Parathyroid adenoma (tissue), 2 donors: Measurements from ENCODE around the gene RNF214.
"Not testable (repeated sequence)": the region's sequence is repeated elsewhere in the genome, so short reads cannot be mapped to it uniquely, and the experiment has no call there.

Source experiments
- H2AFZ ChIP-seq: fragments of 300-600 bp; sonication (generic); one replicate; pipeline ENCODE4 v1.7.0; 2017; ENCODE audit warnings: antibody characterized with exemption, mild to moderate bottlenecking
- H3K27ac ChIP-seq: fragments of 300-600 bp; sonication (generic); one replicate; pipeline ENCODE4 v1.7.0; 2017
- H3K27me3 ChIP-seq: fragments of 300-600 bp; sonication (generic); one replicate; pipeline ENCODE4 v1.7.0; 2017; ENCODE audit warnings: low read length; ENCODE audit not compliant: control insufficient read depth, insufficient read depth
- H3K36me3 ChIP-seq: fragments of 300-600 bp; sonication (generic); one replicate; pipeline ENCODE4 v1.7.0; 2017; ENCODE audit warnings: low read length; ENCODE audit not compliant: control insufficient read depth, insufficient read depth
- H3K4me1 ChIP-seq: fragments of 300-600 bp; sonication (generic); one replicate; pipeline ENCODE4 v1.7.0; 2017; ENCODE audit warnings: control low read depth
- H3K4me2 ChIP-seq: fragments of 300-600 bp; sonication (generic); one replicate; pipeline ENCODE4 v1.7.0; 2017; ENCODE audit warnings: low read length
- H3K4me3 ChIP-seq: fragments of 300-600 bp; sonication (generic); one replicate; pipeline ENCODE4 v1.7.0; 2017; ENCODE audit warnings: low read depth, low read length
- H3K79me2 ChIP-seq: fragments of 300-600 bp; sonication (generic); one replicate; pipeline ENCODE4 v1.7.0; 2017; ENCODE audit warnings: control low read depth
- H3K9ac ChIP-seq: fragments of 300-600 bp; sonication (generic); one replicate; pipeline ENCODE4 v1.7.0; 2017; ENCODE audit warnings: mild to moderate bottlenecking
- H3K9me3 ChIP-seq: fragments of 300-600 bp; sonication (generic); one replicate; pipeline ENCODE4 v1.7.0; 2017; ENCODE audit warnings: low read length; ENCODE audit not compliant: control insufficient read depth
- TF ChIP-seq, protein P1 (sequence below): fragments of 300-600 bp; sonication (generic); IDR thresholded peaks from one replicate; pipeline ENCODE4 v1.7.0; 2017; ENCODE audit warnings: antibody characterized with exemption, mild to moderate bottlenecking
- donor health status: primary hyperparathyroidism.

Gene RNF214

DNA sequence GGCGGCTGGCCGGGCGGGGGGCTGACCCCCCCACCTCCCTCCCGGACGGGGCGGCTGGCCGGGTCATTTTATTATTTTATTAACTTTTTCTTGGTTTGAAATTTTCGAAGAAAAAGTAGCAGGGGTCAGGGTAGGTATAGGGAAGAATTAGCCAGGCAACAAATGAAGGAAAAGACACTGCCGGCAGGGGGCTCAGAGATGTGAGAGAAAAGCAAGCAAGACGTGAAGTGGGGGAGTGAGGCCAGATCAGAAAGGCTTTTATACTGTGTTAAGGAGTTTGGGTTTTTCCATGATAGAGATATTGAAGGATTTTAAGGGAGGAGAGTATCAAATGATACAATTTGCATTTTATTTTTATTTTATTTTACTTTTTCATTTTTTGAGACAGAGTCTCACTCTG lies 19.0 kb downstream of the RNF214 start:
- Histone ChIP-seq H3K27ac (no peak overlapping the region), H3K79me2 (no peaks in the 10 kb centered on the region), H3K27me3 (no peaks in the 10 kb centered on the region), H3K4me2 (no peak overlapping the region), H2AFZ (no peak overlapping the region), H3K9ac (no peak overlapping the region), H3K36me3 (no peaks in the 10 kb centered on the region), H3K4me3 (no peak overlapping the region), H3K9me3 (no peaks in the 10 kb centered on the region), H3K4me1 (no peaks in the 10 kb centered on the region)
- TF ChIP-seq, protein P1, sequence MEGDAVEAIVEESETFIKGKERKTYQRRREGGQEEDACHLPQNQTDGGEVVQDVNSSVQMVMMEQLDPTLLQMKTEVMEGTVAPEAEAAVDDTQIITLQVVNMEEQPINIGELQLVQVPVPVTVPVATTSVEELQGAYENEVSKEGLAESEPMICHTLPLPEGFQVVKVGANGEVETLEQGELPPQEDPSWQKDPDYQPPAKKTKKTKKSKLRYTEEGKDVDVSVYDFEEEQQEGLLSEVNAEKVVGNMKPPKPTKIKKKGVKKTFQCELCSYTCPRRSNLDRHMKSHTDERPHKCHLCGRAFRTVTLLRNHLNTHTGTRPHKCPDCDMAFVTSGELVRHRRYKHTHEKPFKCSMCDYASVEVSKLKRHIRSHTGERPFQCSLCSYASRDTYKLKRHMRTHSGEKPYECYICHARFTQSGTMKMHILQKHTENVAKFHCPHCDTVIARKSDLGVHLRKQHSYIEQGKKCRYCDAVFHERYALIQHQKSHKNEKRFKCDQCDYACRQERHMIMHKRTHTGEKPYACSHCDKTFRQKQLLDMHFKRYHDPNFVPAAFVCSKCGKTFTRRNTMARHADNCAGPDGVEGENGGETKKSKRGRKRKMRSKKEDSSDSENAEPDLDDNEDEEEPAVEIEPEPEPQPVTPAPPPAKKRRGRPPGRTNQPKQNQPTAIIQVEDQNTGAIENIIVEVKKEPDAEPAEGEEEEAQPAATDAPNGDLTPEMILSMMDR: no peak

DNA sequence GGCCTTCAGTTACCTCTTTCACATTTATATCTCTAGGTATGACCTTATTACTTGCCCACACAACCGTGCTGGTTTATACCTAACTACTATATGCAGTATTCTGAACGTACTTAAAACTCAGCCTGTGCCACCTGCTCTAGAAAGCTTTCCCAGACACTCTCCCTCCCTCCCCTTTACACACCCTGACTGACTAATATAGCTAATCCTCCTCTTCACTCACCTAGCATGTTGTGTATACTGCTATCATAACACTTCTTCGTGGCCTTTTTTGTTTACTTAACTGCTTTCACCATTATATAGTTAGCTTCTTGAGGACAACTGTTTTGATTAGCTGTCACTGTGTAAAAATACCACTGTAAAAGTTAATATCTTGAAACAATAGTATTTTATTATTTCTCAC lies 23.5 kb downstream of the RNF214 start:
- Histone ChIP-seq H3K4me2 (no peak overlapping the region), H3K4me3 (no peak overlapping the region), H3K27ac (no peak overlapping the region), H3K4me1 (no peaks in the 10 kb centered on the region), H3K9ac (no peak overlapping the region), H3K27me3 (no peaks in the 10 kb centered on the region), H3K9me3 (no peaks in the 10 kb centered on the region), H2AFZ (no peak overlapping the region), H3K79me2 (no peaks in the 10 kb centered on the region), H3K36me3 (no peaks in the 10 kb centered on the region)
- TF ChIP-seq, protein P1: no peak

DNA sequence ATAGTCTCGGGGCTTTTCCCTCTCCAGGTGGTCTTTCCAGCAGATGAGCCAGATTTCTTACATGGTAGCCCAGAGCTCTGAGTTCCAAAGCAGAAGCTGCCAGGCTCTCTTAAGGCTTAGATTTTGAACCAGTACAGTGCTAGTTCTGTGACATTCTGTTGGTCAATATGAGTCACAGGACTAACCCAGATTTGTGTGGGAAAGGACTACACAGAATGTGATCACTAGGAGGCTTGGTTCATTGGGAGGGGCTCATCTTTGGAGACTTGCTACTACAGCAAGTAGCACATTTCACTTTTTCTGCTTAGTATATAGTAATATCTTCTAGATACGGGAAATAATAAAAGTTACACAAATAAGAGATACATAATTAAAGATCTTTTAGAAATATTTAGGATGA lies 24.1 kb downstream of the RNF214 start:
- Histone ChIP-seq H3K4me3 (no peak overlapping the region), H3K9me3 (no peaks in the 10 kb centered on the region), H3K4me2 (no peak overlapping the region), H3K27ac (no peak overlapping the region), H3K4me1 (no peaks in the 10 kb centered on the region), H2AFZ (no peak overlapping the region), H3K79me2 (no peaks in the 10 kb centered on the region), H3K9ac (no peak overlapping the region), H3K36me3 (no peaks in the 10 kb centered on the region), H3K27me3 (no peaks in the 10 kb centered on the region)
- TF ChIP-seq, protein P1: no peak

DNA sequence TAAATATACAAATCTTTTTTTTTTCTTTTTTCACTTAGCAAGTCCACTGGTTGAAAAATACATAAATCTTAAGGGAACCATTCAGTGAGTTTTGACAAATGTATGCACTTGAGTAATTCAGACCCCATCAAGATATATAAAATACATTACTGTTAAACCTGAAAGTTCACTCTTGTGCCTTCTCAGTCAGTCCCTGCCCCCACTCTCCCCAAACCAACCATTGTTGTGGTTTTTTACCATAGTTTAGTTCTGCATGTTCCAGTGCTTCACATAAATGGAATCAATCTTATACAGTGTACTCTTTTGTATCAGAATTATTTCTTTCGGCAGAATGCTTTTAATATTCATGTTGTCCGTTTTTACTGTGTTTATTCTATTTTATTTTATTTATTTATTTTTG lies 26.1 kb downstream of the RNF214 start:
- no peaks in the 10 kb centered on the region for H3K27me3 ChIP-seq
- no peaks in the 10 kb centered on the region for H3K4me1 ChIP-seq
- no peak overlapping the region for H3K4me3 ChIP-seq
- H2AFZ ChIP-seq: no peak overlapping the region
- no peak overlapping the region for H3K4me2 ChIP-seq
- no peaks in the 10 kb centered on the region for H3K79me2 ChIP-seq
- H3K27ac ChIP-seq: no peak overlapping the region
- no peak overlapping the region for H3K9ac ChIP-seq
- H3K9me3 ChIP-seq: no peaks in the 10 kb centered on the region
- TF ChIP-seq, protein P1: no peak
- H3K36me3 ChIP-seq: no peaks in the 10 kb centered on the region

DNA sequence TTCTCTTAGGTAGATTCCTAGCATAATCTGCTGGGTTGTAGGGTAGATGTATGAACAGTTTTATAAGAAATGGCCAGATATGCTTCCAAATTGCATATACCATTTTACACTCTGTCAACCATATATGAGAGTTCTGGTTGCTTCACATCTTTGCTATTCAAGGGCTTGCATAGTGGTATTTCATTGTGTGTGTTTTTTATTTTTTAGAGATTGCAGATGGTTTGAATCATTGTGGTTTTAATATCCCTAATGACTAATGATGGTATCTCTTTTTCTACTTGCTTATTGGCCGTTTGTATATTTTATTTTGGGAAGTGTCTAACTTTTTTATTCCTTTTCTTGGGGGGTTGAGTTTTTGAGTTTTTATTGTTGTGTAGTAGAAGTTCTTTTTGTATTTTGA lies 26.9 kb downstream of the RNF214 start:
- no peak overlapping the region for H3K27ac ChIP-seq
- H3K4me1 ChIP-seq: no peaks in the 10 kb centered on the region
- no peak overlapping the region for H3K4me2 ChIP-seq
- no peak overlapping the region for H3K9ac ChIP-seq
- H2AFZ ChIP-seq: no peak overlapping the region
- TF ChIP-seq, protein P1: no peak
- H3K4me3 ChIP-seq: no peak overlapping the region
- no peaks in the 10 kb centered on the region for H3K27me3 ChIP-seq
- no peaks in the 10 kb centered on the region for H3K79me2 ChIP-seq
- no peaks in the 10 kb centered on the region for H3K36me3 ChIP-seq
- H3K9me3 ChIP-seq: no peaks in the 10 kb centered on the region

DNA sequence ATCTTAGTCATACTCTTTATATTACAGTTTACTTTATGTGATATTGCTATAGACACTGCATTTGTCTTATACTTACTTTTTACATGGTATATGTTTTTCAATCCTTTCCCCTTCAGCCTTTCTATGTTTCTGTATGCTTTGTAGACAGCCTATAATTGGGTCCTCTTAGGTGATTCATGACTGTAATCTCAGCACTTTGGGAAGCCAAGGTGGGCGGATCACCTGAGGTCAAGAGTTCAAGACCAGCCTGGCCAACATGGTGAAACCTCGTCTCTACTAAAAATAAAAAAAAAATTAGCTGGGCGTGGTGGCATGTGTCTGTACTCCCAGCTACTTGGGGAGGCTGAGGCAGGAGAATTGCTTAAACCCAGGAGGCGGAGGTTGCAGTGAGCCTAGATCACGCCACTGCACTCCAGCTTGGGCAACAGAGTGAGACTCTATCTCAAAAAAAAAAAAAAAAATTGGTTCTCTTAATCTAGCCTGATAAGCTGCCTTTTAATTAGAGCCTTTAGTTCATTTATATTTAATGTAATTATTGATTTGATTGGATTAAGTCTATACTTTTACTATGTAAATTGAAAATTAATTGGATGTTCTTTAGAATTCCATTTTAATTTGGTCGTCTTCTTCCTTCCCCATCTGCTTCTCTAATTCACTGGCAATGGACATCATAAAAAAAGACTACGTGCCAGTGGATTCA lies 32.3 kb downstream of the RNF214 start:
- not testable (repeated sequence) for H3K9ac ChIP-seq, H3K4me3 ChIP-seq, H3K27ac ChIP-seq, H3K9me3 ChIP-seq, H3K4me2 ChIP-seq, H3K27me3 ChIP-seq, H3K79me2 ChIP-seq, H3K36me3 ChIP-seq, H3K4me1 ChIP-seq, H2AFZ ChIP-seq
